Transverse colon (tissue), 4 donors: Measurements from ENCODE around the gene SAPCD1. TPM values are rescaled to one million over a fixed set of nuclear protein-coding genes. Genes with fewer than 3 reads are reported as not detected.
A peak's percentile ranks its signal among the peaks of the same experiment; 100 is the strongest.
"Not testable (repeated sequence)": the region's sequence is repeated elsewhere in the genome, so short reads cannot be mapped to it uniquely, and the experiment has no call there.

Source experiments
- DNase-seq: peaks from one replicate; pipeline ENCODE4 v3.0.0-alpha.2; 2019
- H3K27ac ChIP-seq, 4 donors: fragments of 200-600 bp; sonication (generic); 2 replicates each; pipeline ENCODE4 v1.5.1; 2016 to 2018; ENCODE audit warnings: inconsistent platforms in 4 of 4
- H3K27me3 ChIP-seq: fragments of 200-600 bp; sonication (generic); 2 replicates; pipeline ENCODE4 v1.5.1; 2017; ENCODE audit warnings: inconsistent platforms
- H3K36me3 ChIP-seq, 4 donors: fragments of 200-600 bp; sonication (generic); 2 replicates each; pipeline ENCODE4 v1.5.1; 2017 to 2019; ENCODE audit warnings: inconsistent platforms in 4 of 4
- H3K4me1 ChIP-seq, 4 donors: fragments of 200-600 bp; sonication (generic); 2 replicates each; pipeline ENCODE4 v1.5.1; 2017 to 2020; ENCODE audit warnings: inconsistent platforms in 4 of 4
- H3K4me3 ChIP-seq, 4 donors: fragments of 200-600 bp; sonication (generic); 1 replicate in 1 of 4; 2 replicates in 3 of 4; pipeline versions ENCODE4 v1.5.1 to v1.6.1; 2017 to 2019; ENCODE audit warnings: inconsistent platforms in 4 of 4
- H3K9me3 ChIP-seq, 2 donors: fragments of 200-600 bp; sonication (generic); 2 replicates each; pipeline ENCODE4 v1.5.1; 2017 to 2019; ENCODE audit warnings: inconsistent platforms in 2 of 2
- EP300 ChIP-seq: sonication (generic); formaldehyde crosslinking; IDR thresholded peaks from one replicate; pipeline ENCODE4 v1.6.1; 2017; ENCODE audit warnings: antibody characterized with exemption, low read depth
- POLR2A ChIP-seq: fragments of 450-650 bp; IDR thresholded peaks from one replicate; pipeline ENCODE4 v1.6.1; 2016; ENCODE audit warnings: antibody characterized with exemption, mild to moderate bottlenecking, moderate library complexity
- POLR2AphosphoS5 ChIP-seq, 3 donors: sonication (generic); formaldehyde crosslinking; IDR thresholded peaks; one replicate each; pipeline ENCODE4 v1.6.1; 2016; ENCODE audit warnings: antibody characterized with exemption in 3 of 3
- WGBS, 2 donors: methylation state at CpG; one replicate each; pipeline ENCODE4 v1.1.5; 2018; ENCODE audit warnings: low coverage in 1 of 2; 5-methylcytosine and 5-hydroxymethylcytosine counted together
- in situ Hi-C, 4 donors: fragments of 200-750 bp; cut with MboI; loops; one replicate each; pipeline versions ENCODE4 v1.15.0 to v1.15.1; 2017; ENCODE audit warnings: low sequenced_read_pairs in 3 of 4, low pct_ligation_motif_present in 1 of 4, low pct_unique_long_range_greater_than_20kb in 1 of 4
- intact Hi-C: fragments of 100-400 bp; cut with DNase I; formaldehyde crosslinking; loops from one replicate; pipeline ENCODE4 v1.15.1; 2023; ENCODE audit warnings: low total_unique reads
- total RNA-seq, 4 donors: library from RNA; depleted of rRNA; stranded (reverse); fragments of >200 nt; gene quantifications; one replicate each; pipeline ENCODE4 v1.1.0, GENCODE V29; 2016
- TF ChIP-seq, protein P1 (sequence below), 5 experiments: fragments of 200-600 bp in 3 of 5; fragments of 450-650 bp in 2 of 5; sonication (generic) in 3 of 5; IDR thresholded peaks; 1 replicate in 2 of 5; 2 replicates in 3 of 5; pipeline ENCODE4 v1.5.1; 2016 to 2017; ENCODE audit warnings: antibody characterized with exemption in 5 of 5, inconsistent platforms in 3 of 5, mild to moderate bottlenecking in 2 of 5, moderate library complexity in 1 of 5

Gene SAPCD1
- total RNA-seq, 4 donors from 2014 or later: 3.3 to 11.1 TPM; not detected in 2

GRCh38 chr6:31791324-31792089 is 29.1 kb downstream of the SAPCD1 start:
- Histone ChIP-seq H3K4me1 (peaks cover 12 to 19% (median 15%) of the 10 kb centered on the region in 4 donors), H3K36me3 (peaks cover 0 to 7% (median 3%) of the 10 kb centered on the region in 4 donors), H3K4me3 (no peak overlapping the region), H3K27ac (no peak overlapping the region), H3K9me3 (no peaks in the 10 kb centered on the region), H3K27me3 (no peaks in the 10 kb centered on the region)
- no peak for DNase-seq
- TF ChIP-seq, protein P1, sequence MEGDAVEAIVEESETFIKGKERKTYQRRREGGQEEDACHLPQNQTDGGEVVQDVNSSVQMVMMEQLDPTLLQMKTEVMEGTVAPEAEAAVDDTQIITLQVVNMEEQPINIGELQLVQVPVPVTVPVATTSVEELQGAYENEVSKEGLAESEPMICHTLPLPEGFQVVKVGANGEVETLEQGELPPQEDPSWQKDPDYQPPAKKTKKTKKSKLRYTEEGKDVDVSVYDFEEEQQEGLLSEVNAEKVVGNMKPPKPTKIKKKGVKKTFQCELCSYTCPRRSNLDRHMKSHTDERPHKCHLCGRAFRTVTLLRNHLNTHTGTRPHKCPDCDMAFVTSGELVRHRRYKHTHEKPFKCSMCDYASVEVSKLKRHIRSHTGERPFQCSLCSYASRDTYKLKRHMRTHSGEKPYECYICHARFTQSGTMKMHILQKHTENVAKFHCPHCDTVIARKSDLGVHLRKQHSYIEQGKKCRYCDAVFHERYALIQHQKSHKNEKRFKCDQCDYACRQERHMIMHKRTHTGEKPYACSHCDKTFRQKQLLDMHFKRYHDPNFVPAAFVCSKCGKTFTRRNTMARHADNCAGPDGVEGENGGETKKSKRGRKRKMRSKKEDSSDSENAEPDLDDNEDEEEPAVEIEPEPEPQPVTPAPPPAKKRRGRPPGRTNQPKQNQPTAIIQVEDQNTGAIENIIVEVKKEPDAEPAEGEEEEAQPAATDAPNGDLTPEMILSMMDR (IDR thresholded peaks at IDR 0.05): peak; percentile 44 to 65 (median 50)
- no peak for TF ChIP-seq EP300
- in situ Hi-C loops (no loop called here), intact Hi-C loops (no loop called here)
- WGBS, 2 donors: 57 to 73% methylated on average over 6 to 12 of the region's 12 CpGs

DNA sequence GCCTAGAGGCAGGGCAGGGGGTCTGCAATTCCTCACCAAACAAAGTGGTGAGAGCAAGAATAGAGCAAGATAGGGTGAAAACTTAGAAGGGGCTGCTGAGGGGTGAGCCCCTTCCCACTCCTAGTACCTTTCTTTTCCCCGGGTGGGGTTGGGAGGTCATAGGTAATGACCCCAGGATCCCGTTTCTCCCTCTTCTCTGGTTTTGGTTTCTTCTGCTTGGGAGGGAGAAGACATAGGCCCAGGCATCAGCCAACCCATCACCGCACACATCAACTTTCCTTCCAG is 29.6 kb downstream of the SAPCD1 start:
- Histone ChIP-seq H3K4me3 (no peak overlapping the region), H3K9me3 (no peaks in the 10 kb centered on the region), H3K27ac (no peak overlapping the region), H3K36me3 (peaks cover 0 to 7% (median 3%) of the 10 kb centered on the region in 4 donors), H3K4me1 (peaks cover 12 to 19% (median 15%) of the 10 kb centered on the region in 4 donors), H3K27me3 (no peaks in the 10 kb centered on the region)
- in situ Hi-C loops: no loop called here
- no peak for DNase-seq
- TF ChIP-seq POLR2AphosphoS5 (IDR thresholded peaks at IDR 0.05) (no peak), EP300 (no peak), POLR2A (no peak)
- TF ChIP-seq, protein P1 (IDR thresholded peaks at IDR 0.05): no peak
- 82% methylated on average over 3 of the region's 3 CpGs; no CpG with 5 or more reads in 1 of the 2 donors for WGBS, 2 donors
- intact Hi-C loops: no loop called here

DNA sequence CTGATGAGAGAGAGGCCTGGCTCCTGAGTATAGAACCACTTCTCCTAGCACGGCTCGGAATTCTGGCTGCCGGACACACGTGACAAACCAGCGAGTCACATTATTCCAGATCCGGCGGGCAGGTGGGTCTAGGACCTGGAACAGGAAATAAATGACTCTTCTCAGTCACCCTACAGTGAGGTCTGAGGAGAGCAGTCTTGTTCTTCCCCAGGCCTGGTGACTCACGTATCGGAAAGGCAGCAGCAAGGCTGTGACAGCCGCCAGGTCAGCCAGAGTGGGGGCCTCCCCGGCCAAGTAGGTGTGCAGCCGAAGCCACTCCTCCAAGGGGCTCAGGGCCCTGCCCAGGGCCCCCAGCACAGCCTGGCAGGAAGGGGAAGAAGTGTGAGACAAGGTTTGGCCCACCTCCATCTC is 30.3 kb downstream of the SAPCD1 start:
- no peak for DNase-seq
- in situ Hi-C loops (no loop called here), intact Hi-C loops (no loop called here)
- Histone ChIP-seq H3K27me3 (no peaks in the 10 kb centered on the region), H3K4me3 (no peak overlapping the region), H3K36me3 (peaks cover 0 to 7% (median 3%) of the 10 kb centered on the region in 4 donors), H3K27ac (no peak overlapping the region), H3K4me1 (peaks cover 12 to 19% (median 15%) of the 10 kb centered on the region in 4 donors), H3K9me3 (no peaks in the 10 kb centered on the region)
- WGBS, 2 donors: 92% methylated on average over 11 of the region's 12 CpGs; no CpG with 5 or more reads in 1 of the 2 donors
- TF ChIP-seq, protein P1 (IDR thresholded peaks at IDR 0.05): no peak
- TF ChIP-seq POLR2AphosphoS5 (IDR thresholded peaks at IDR 0.05) (no peak), POLR2A (no peak), EP300 (no peak)

- Histone ChIP-seq H3K27ac (peak overlapping the region; percentile 93 to 97 (median 95)), H3K4me1 (peaks cover 12 to 19% (median 15%) of the 10 kb centered on the region in 4 donors)
- intact Hi-C loops, H3K36me3 ChIP-seq, H3K4me3 ChIP-seq, H3K9me3 ChIP-seq, DNase-seq, in situ Hi-C loops, H3K27me3 ChIP-seq: not testable (repeated sequence)
- 84% methylated on average over 6 of the region's 6 CpGs; no CpG with 5 or more reads in 1 of the 2 donors for WGBS, 2 donors
Observed at GRCh38 chr6:31793927-31794245, 31.4 kb downstream of the SAPCD1 start.
